BJ (cell line): ENCODE data around the gene IZUMO2. TPM values are rescaled to one million over a fixed set of nuclear protein-coding genes. Genes with fewer than 3 reads are reported as not detected.

ENCODE experiments used
- CTCF ChIA-PET: fragments of 350-600 bp; formaldehyde crosslinking; extraction: SDS; loops from one replicate; lab custom pipeline; 2021; ENCODE audit warnings: antibody characterized with exemption, inconsistent platforms; lab: Yijun Ruan, JAX
- POLR2A ChIA-PET: fragments of 300-600 bp; sonication (Branson Sonifier 250); formaldehyde crosslinking; extraction: SDS; loops from one replicate; lab custom pipeline; 2021; ENCODE audit warnings: antibody characterized with exemption; lab: Charles Lee
- DNase-seq: peaks from one replicate; pipeline ENCODE4 v3.0.0-alpha.2; 2011; ENCODE audit warnings: low read depth
- H3K27me3 ChIP-seq: 2 replicates; pipeline ENCODE4 v1.6.0; 2011; ENCODE audit warnings: low read length; ENCODE audit not compliant: control insufficient read depth, insufficient read depth
- H3K36me3 ChIP-seq: 2 replicates; pipeline ENCODE4 v1.5.1; 2011; ENCODE audit warnings: low read length; ENCODE audit not compliant: control insufficient read depth, insufficient read depth
- H3K4me3 ChIP-seq: 2 replicates; pipeline ENCODE4 v1.5.1; 2011; ENCODE audit warnings: low read depth, mild to moderate bottlenecking, control low read depth, low read length
- polyA plus RNA-seq: library from polyadenylated mRNA; depleted of rRNA; stranded (reverse); fragments of >200 nt; gene quantifications from 2 replicates; pipeline ENCODE4 v1.2.3, GENCODE V29; 2011
- TF ChIP-seq, protein P1 (sequence below): IDR thresholded peaks from 2 replicates; pipeline ENCODE4 v1.5.1; 2011; ENCODE audit warnings: low read depth, mild to moderate bottlenecking, control low read depth, inconsistent platforms, low read length, moderate library complexity; ENCODE audit not compliant: insufficient read depth

Gene IZUMO2
- polyA plus RNA-seq, 1 experiment, result not detected

DNA sequence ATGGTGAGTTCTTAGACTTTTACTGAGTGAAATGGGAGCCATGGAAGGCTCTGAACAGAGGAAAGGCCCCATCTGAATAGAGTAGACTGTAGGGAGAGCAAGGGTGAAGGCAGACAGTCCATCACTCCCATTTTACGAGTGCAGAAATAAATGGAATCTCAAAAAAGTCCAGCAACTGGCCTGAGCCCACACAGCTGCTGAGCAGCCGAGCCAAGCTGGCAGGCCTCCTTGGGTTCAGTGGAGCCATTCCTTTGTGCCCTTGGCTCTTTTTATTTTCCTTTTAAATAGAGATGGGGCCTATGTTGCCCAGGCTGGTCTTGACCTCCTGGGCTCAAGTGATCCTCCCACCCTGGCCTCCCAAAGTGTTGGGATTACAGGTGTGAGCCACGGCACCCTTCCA lies 39.3 kb upstream of the IZUMO2 start:
- no peak for DNase-seq
- no peak overlapping the region for H3K4me3 ChIP-seq
- no peaks in the 10 kb centered on the region; the same call in 1 of the 2 replicates for H3K27me3 ChIP-seq
- H3K36me3 ChIP-seq, result no peaks in the 10 kb centered on the region
- CTCF ChIA-PET, result no interaction called here
- TF ChIP-seq, protein P1, sequence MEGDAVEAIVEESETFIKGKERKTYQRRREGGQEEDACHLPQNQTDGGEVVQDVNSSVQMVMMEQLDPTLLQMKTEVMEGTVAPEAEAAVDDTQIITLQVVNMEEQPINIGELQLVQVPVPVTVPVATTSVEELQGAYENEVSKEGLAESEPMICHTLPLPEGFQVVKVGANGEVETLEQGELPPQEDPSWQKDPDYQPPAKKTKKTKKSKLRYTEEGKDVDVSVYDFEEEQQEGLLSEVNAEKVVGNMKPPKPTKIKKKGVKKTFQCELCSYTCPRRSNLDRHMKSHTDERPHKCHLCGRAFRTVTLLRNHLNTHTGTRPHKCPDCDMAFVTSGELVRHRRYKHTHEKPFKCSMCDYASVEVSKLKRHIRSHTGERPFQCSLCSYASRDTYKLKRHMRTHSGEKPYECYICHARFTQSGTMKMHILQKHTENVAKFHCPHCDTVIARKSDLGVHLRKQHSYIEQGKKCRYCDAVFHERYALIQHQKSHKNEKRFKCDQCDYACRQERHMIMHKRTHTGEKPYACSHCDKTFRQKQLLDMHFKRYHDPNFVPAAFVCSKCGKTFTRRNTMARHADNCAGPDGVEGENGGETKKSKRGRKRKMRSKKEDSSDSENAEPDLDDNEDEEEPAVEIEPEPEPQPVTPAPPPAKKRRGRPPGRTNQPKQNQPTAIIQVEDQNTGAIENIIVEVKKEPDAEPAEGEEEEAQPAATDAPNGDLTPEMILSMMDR, result no peak
- POLR2A ChIA-PET, result no interaction called here

DNA sequence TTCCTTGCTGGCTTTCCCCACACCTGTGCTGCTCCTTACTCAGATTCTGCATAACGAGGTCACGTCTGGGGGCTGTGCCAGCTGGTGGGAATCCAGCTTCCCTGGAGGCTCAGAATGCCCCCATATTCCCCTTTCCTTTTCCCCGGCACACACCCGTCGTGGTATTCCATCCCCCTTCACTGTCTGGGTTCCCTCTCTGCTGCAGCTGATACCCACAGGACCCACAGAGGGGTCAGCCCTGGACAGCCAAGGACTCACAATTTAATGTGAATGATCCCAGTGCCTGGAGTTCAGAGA lies 36.1 kb upstream of the IZUMO2 start:
- Histone ChIP-seq H3K4me3 (no peak overlapping the region), H3K36me3 (no peaks in the 10 kb centered on the region), H3K27me3 (no peaks in the 10 kb centered on the region; the same call in 1 of the 2 replicates)
- TF ChIP-seq, protein P1, result no peak
- no peak for DNase-seq
- POLR2A ChIA-PET, result no interaction called here
- CTCF ChIA-PET, result no interaction called here

GRCh38 chr19:50198431-50199258 lies 35.6 kb upstream of the IZUMO2 start:
- POLR2A ChIA-PET, result no interaction called here

GRCh38 chr19:50197348-50197747 lies 34.3 kb upstream of the IZUMO2 start:
- Histone ChIP-seq H3K27me3 (no peaks in the 10 kb centered on the region), H3K36me3 (no peaks in the 10 kb centered on the region), H3K4me3 (no peak overlapping the region)
- TF ChIP-seq, protein P1, result no peak
- POLR2A ChIA-PET, result no interaction called here
- CTCF ChIA-PET, result no interaction called here
- no peak for DNase-seq

More at GRCh38 chr19:50198431-50199258, 35.6 kb upstream of the IZUMO2 start:
- no peaks in the 10 kb centered on the region for H3K36me3 ChIP-seq
- H3K4me3 ChIP-seq, result no peak overlapping the region
- CTCF ChIA-PET, result no interaction called here
- no peaks in the 10 kb centered on the region; the same call in 1 of the 2 replicates for H3K27me3 ChIP-seq
- DNase-seq, result no peak
- TF ChIP-seq, protein P1, result no peak

- TF ChIP-seq, protein P1, result no peak
- POLR2A ChIA-PET, result no interaction called here
- Histone ChIP-seq H3K36me3 (no peaks in the 10 kb centered on the region), H3K27me3 (no peaks in the 10 kb centered on the region), H3K4me3 (no peak overlapping the region)
- CTCF ChIA-PET, result no interaction called here
- DNase-seq, result no peak
These were observed 33.3 kb upstream of the IZUMO2 start for GRCh38 chr19:50196322-50196932.
